Measurements from ENCODE around the gene NVL.

- TF ChIP-seq CTCF (IDR thresholded peaks at IDR 0.05) (no peak), ZFX (IDR thresholded peaks at IDR 0.05; ENCODE audit: borderline replicate concordance) (no peak)
Measured at GRCh38 chr1:224266105-224266914, 63.7 kb downstream of the NVL start.
